HG02798 (cell line): ENCODE measurements around the gene TSPYL2.

Experiments used
- ATAC-seq: cut with Tn5 transposase; IDR thresholded peaks from one replicate; pipeline ENCODE4 v1.9.1; 2021; ENCODE audit warnings: mild to moderate bottlenecking; ENCODE audit not compliant: unreplicated experiment, poor library complexity

TSPYL2 gene

GRCh38 chrX:53081925-53082772 is at the start of gene TSPYL2:
Gene TSPYL2 (plus strand): TSS chrX:53082367. CDS start chrX:53082499, 132 bp downstream.
- ATAC-seq = peak; percentile 95

- ATAC-seq = no peak
Observed at GRCh38 chrX:53036149-53036548, 46.0 kb upstream of the TSPYL2 start.

- ATAC-seq = no peak
Observed at GRCh38 chrX:53039236-53039635, 42.9 kb upstream of the TSPYL2 start.

- ATAC-seq = no peak
Observed at GRCh38 chrX:53044995-53045394, 37.2 kb upstream of the TSPYL2 start.

GRCh38 chrX:53047228-53047627 is 34.9 kb upstream of the TSPYL2 start:
- no peak for ATAC-seq

GRCh38 chrX:53048169-53049126 is 33.7 kb upstream of the TSPYL2 start, which contains the start of gene GPR173:
Gene GPR173 (plus strand): TSS chrX:53048789. CDS start chrX:53076622, 27,833 bp downstream.
- no peak for ATAC-seq

- ATAC-seq = no peak
Observed at GRCh38 chrX:53049127-53049517, 33.0 kb upstream of the TSPYL2 start.

- ATAC-seq = no peak
Observed at GRCh38 chrX:53050841-53051240, 31.3 kb upstream of the TSPYL2 start.

GRCh38 chrX:53055244-53055849 is 26.8 kb upstream of the TSPYL2 start:
- no peak for ATAC-seq

GRCh38 chrX:53056292-53056691 is 25.9 kb upstream of the TSPYL2 start:
- ATAC-seq = no peak

GRCh38 chrX:53065104-53065503 is 17.1 kb upstream of the TSPYL2 start:
- ATAC-seq = no peak

GRCh38 chrX:53071064-53071463 is 11.1 kb upstream of the TSPYL2 start:
- no peak for ATAC-seq

GRCh38 chrX:53071604-53072417 is 10.4 kb upstream of the TSPYL2 start:
- peak; percentile 83 for ATAC-seq

GRCh38 chrX:53072418-53073114 is 9.6 kb upstream of the TSPYL2 start:
- ATAC-seq = no peak

- no peak for ATAC-seq
Observed at GRCh38 chrX:53073115-53073586, 9.0 kb upstream of the TSPYL2 start.

GRCh38 chrX:53075011-53075410 is 7.2 kb upstream of the TSPYL2 start:
- no peak for ATAC-seq

- ATAC-seq = no peak
Observed at GRCh38 chrX:53076671-53077070, 5.5 kb upstream of the TSPYL2 start.

- no peak for ATAC-seq
Observed at GRCh38 chrX:53077207-53078197, 4.7 kb upstream of the TSPYL2 start.
